ENCODE measurements around the gene FNBP1L.

FNBP1L gene

DNA sequence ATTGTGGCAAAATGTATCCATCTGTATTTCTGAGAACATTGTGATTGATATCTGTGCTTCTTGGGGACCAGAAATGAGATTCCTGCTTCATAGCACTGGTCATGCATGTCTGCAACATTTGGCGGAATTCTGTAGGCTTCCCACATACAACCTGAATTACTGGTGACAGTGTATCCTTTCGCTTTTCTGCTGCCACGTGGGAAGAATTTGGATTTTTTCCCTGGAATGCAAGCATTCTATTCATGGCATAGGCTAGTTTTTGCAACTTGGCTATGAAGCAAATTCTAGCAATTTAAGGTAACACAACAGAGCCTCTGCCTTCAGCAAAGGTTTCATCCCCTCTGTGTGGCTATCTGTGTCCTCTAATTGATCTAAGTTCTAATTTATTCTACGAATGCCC is 147.8 kb downstream of the FNBP1L start:
- DNase-seq = no peak

- no peak for DNase-seq
Observed at GRCh38 chr1:93596329-93597089, 148.6 kb downstream of the FNBP1L start.

DNA sequence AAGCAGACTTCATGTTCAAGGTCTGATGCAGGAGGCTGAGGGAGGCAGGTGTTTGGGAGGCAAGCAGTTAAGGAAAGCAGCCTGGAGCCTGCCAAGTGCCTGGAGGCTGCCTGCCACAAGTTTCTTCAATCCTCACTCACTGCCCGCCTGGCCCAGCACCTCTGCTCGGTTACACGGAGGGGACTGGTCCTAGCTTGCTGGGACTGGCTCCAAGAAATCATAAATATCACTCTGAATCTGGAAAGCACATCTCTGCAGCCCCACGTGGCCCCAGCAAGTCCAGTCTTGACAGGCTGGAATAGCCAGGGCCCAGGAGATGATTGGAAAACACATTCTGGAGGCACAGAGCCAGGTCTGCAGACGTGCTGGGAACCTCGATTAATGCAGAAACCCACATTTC is 149.8 kb downstream of the FNBP1L start:
- DNase-seq = no peak

GRCh38 chr1:93598396-93598795 is 150.5 kb downstream of the FNBP1L start:
- DNase-seq = no peak

GRCh38 chr1:93598861-93599439 is 151.0 kb downstream of the FNBP1L start:
- DNase-seq = no peak

- DNase-seq = no peak
Observed at GRCh38 chr1:93599479-93599878, 151.6 kb downstream of the FNBP1L start.

GRCh38 chr1:93600663-93601062 is 152.7 kb downstream of the FNBP1L start:
- DNase-seq = no peak

- no peak for DNase-seq
Observed at GRCh38 chr1:93601686-93602085, 153.8 kb downstream of the FNBP1L start.

DNA sequence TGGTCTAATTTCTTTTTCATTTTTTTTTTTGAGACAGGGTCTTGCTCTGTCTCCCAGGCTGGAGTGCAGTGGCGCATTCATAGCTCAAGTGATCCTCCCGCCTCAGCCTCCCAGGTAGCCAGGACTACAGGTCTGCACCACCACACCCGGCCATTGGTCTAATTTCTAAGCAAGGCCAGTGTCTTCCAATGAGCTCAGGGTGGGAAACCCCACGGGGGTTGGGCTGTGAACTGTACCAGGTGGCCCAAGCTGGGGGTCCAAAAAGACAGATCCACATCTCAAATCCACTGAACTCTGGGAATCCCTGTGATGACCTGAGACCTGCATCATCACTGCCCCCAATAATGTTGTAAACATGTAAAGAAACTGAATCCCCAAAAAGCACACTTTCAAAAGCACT is 154.2 kb downstream of the FNBP1L start:
- DNase-seq = no peak

GRCh38 chr1:93603106-93603505 is 155.2 kb downstream of the FNBP1L start:
- no peak for DNase-seq

DNA sequence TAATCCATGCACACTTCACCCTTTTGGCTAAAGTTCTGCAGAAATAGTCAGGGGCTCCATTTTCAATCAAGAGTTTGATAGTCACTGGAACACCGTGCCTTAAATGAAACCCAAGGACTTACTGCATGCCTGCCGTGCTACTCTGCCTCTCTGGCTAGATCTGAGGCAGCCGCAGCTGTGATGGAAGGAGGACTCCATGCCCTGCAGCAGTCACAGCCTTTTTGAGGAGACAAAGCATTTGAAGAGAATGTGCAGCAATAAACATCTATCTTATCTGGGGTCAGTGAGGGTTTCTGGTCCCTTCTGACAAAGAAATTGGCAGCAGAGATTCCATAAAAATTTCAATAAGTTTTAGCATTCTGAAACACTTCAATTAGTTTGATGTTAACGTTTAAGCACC is 155.7 kb downstream of the FNBP1L start:
- no peak for DNase-seq

All from activated gamma-delta T cell (primary cell).